Calu3 (cell line): ENCODE results near the gene CEP250. TPM values are rescaled to one million over a fixed set of nuclear protein-coding genes. Genes with fewer than 3 reads are reported as not detected.

Source experiments
- BruUV-seq: library from RNA; stranded (reverse); fragments of 400-500 nt; replicated peaks from 2 replicates; lab custom pipeline; 2021; lab: Mats Ljungman, UMichigan
- CTCF ChIA-PET: fragments of 300-600 bp; sonication (Branson Sonifier 250); formaldehyde crosslinking; loops from one replicate; lab custom pipeline; 2022; ENCODE audit warnings: antibody characterized with exemption; lab: Charles Lee
- DNase-seq: peaks from one replicate; pipeline ENCODE4 v3.0.0; 2022
- H3K27ac Mint-ChIP-seq: one replicate; pipeline ENCODE4 v1.8.0; 2022; ENCODE audit warnings: mixed read lengths; ENCODE audit not compliant: unreplicated experiment
- H3K27me3 Mint-ChIP-seq: one replicate; pipeline ENCODE4 v1.8.0; 2022; ENCODE audit warnings: mixed read lengths; ENCODE audit not compliant: unreplicated experiment
- H3K36me3 Mint-ChIP-seq: one replicate; pipeline ENCODE4 v1.8.0; 2022; ENCODE audit warnings: mild to moderate bottlenecking, moderate library complexity, mixed read lengths; ENCODE audit not compliant: insufficient read depth, unreplicated experiment
- H3K4me1 Mint-ChIP-seq: one replicate; pipeline ENCODE4 v1.8.0; 2022; ENCODE audit warnings: mild to moderate bottlenecking, low read depth, mixed read lengths; ENCODE audit not compliant: unreplicated experiment
- H3K4me3 Mint-ChIP-seq: one replicate; pipeline ENCODE4 v1.8.0; 2022; ENCODE audit warnings: mild to moderate bottlenecking, low read depth, moderate library complexity, mixed read lengths; ENCODE audit not compliant: unreplicated experiment
- H3K9me3 Mint-ChIP-seq: one replicate; pipeline ENCODE4 v1.8.0; 2022; ENCODE audit warnings: low read depth, mixed read lengths; ENCODE audit not compliant: unreplicated experiment
- CTCF ChIP-seq: fragments of 200-600 bp; IDR thresholded peaks from one replicate; pipeline ENCODE4 v1.8.0; 2022; ENCODE audit warnings: antibody characterized with exemption; ENCODE audit not compliant: unreplicated experiment
- intact Hi-C: fragments of 100-400 bp; cut with micrococcal nuclease; formaldehyde crosslinking; loops from one replicate; pipeline ENCODE4 v1.10.0; 2022; ENCODE audit not compliant: unreplicated experiment
- total RNA-seq: library from RNA; stranded (reverse); gene quantifications from 2 replicates; pipeline ENCODE4 v1.2.3, GENCODE V29; 2022

Gene CEP250
- total RNA-seq, 1 experiment from 2014 or later, result 61.0 TPM

GRCh38 chr20:35410613-35411012, 44.8 kb upstream of the CEP250 start:
- CTCF ChIA-PET, result no interaction called here
- Mint-ChIP-seq H3K9me3 (no peaks in the 10 kb centered on the region), H3K27ac (peak overlapping the region; percentile 99), H3K27me3 (no peaks in the 10 kb centered on the region), H3K4me1 (peaks cover 8% of the 10 kb centered on the region), H3K36me3 (peaks cover 49% of the 10 kb centered on the region), H3K4me3 (peak overlapping the region; percentile 98)
- DNase-seq, result no peak
- BruUV-seq, result no TSS peak
- intact Hi-C loops, result no loop called here
- TF ChIP-seq CTCF, result no peak

GRCh38 chr20:35421322-35421721, 34.1 kb upstream of the CEP250 start:
- H3K27me3 Mint-ChIP-seq, result peaks cover 32% of the 10 kb centered on the region
- no peaks in the 10 kb centered on the region for H3K36me3 Mint-ChIP-seq
- DNase-seq, result no peak
- intact Hi-C loops, result no loop called here
- no peaks in the 10 kb centered on the region for H3K4me1 Mint-ChIP-seq
- no TSS peak for BruUV-seq
- H3K9me3 Mint-ChIP-seq, result no peaks in the 10 kb centered on the region
- CTCF ChIA-PET, result no interaction called here
- H3K4me3 Mint-ChIP-seq, result no peak overlapping the region
- H3K27ac Mint-ChIP-seq, result no peak overlapping the region
- no peak for TF ChIP-seq CTCF

GRCh38 chr20:35431621-35432429, 23.6 kb upstream of the CEP250 start:
- DNase-seq, result no peak
- TF ChIP-seq CTCF, result no peak
- no peaks in the 10 kb centered on the region for H3K9me3 Mint-ChIP-seq
- no peak overlapping the region for H3K27ac Mint-ChIP-seq
- intact Hi-C loops, result no loop called here
- no peaks in the 10 kb centered on the region for H3K27me3 Mint-ChIP-seq
- CTCF ChIA-PET, result interaction anchor here (1.5 kb wide), 1 partner anchor 102 kb away, joined by 4 read pairs; no protein-coding TSS in a partner anchor
- BruUV-seq, result no TSS peak
- no peaks in the 10 kb centered on the region for H3K36me3 Mint-ChIP-seq
- peaks cover 7% of the 10 kb centered on the region for H3K4me1 Mint-ChIP-seq
- no peak overlapping the region for H3K4me3 Mint-ChIP-seq

GRCh38 chr20:35432430-35432735, 23.0 kb upstream of the CEP250 start:
- intact Hi-C loops, result no loop called here
- Mint-ChIP-seq H3K27ac (no peak overlapping the region), H3K4me3 (no peak overlapping the region), H3K36me3 (no peaks in the 10 kb centered on the region), H3K9me3 (no peaks in the 10 kb centered on the region), H3K4me1 (peaks cover 7% of the 10 kb centered on the region), H3K27me3 (no peaks in the 10 kb centered on the region)
- no TSS peak for BruUV-seq
- no peak for DNase-seq
- no peak for TF ChIP-seq CTCF
- CTCF ChIA-PET, result interaction anchor here (0.6 kb wide), 1 partner anchor 9 kb away, joined by 4 read pairs; no protein-coding TSS in a partner anchor
